HG03045 (cell line): ENCODE measurements around the gene VWA2.
"Not testable (repeated sequence)": the region's sequence is repeated elsewhere in the genome, so short reads cannot be mapped to it uniquely, and the experiment has no call there.

ENCODE experiments used
- ATAC-seq: cut with Tn5 transposase; IDR thresholded peaks from one replicate; pipeline ENCODE4 v1.9.1; 2021; ENCODE audit warnings: mild to moderate bottlenecking, moderate library complexity; ENCODE audit not compliant: unreplicated experiment

The VWA2 gene

GRCh38 chr10:114313866-114314265 is 74.8 kb downstream of the VWA2 start:
- ATAC-seq: no peak

GRCh38 chr10:114315566-114316420 is 76.7 kb downstream of the VWA2 start:
- ATAC-seq: no peak

- ATAC-seq: no peak
Observed at GRCh38 chr10:114316744-114317143, 77.7 kb downstream of the VWA2 start.

- no peak for ATAC-seq
Observed at GRCh38 chr10:114319406-114320248, 80.6 kb downstream of the VWA2 start.

- no peak for ATAC-seq
Observed at GRCh38 chr10:114320249-114321116, 81.4 kb downstream of the VWA2 start.

- ATAC-seq: no peak
Observed at GRCh38 chr10:114322344-114322743, 83.3 kb downstream of the VWA2 start.

GRCh38 chr10:114323023-114323422 is 84.0 kb downstream of the VWA2 start:
- no peak for ATAC-seq

GRCh38 chr10:114326795-114327194 is 87.7 kb downstream of the VWA2 start:
- ATAC-seq: no peak

- ATAC-seq: no peak
Observed at GRCh38 chr10:114327537-114328440, 88.7 kb downstream of the VWA2 start.

GRCh38 chr10:114328441-114328812 is 89.4 kb downstream of the VWA2 start:
- no peak for ATAC-seq

GRCh38 chr10:114328874-114329273 is 89.8 kb downstream of the VWA2 start:
- no peak for ATAC-seq

GRCh38 chr10:114329634-114330365 is 90.7 kb downstream of the VWA2 start:
- ATAC-seq: no peak

- ATAC-seq: no peak
Observed at GRCh38 chr10:114332301-114333192, 93.5 kb downstream of the VWA2 start.

- not testable (repeated sequence) for ATAC-seq
Observed at GRCh38 chr10:114333441-114333840, 94.4 kb downstream of the VWA2 start.

GRCh38 chr10:114334301-114334700 is 95.2 kb downstream of the VWA2 start:
- no peak for ATAC-seq

- ATAC-seq: no peak
Observed at GRCh38 chr10:114335614-114336013, 96.6 kb downstream of the VWA2 start.

- no peak for ATAC-seq
Observed at GRCh38 chr10:114336823-114337509, 97.9 kb downstream of the VWA2 start.
